Peyer's patch (tissue), 4 donors: ENCODE data around the gene CIB4. TPM values are rescaled to one million over a fixed set of nuclear protein-coding genes. Genes with fewer than 3 reads are reported as not detected.

Experiments used
- DNase-seq, 3 donors: peaks; one replicate each; pipeline ENCODE4 v3.0.0-alpha.2; 2017 to 2019
- H3K27ac ChIP-seq, 4 donors: fragments of 200-600 bp; sonication (generic); one replicate each; pipeline ENCODE4 v1.5.1; 2016 to 2019
- H3K27me3 ChIP-seq, 2 donors: fragments of 200-600 bp; sonication (generic); one replicate each; pipeline ENCODE4 v1.5.1; 2019
- H3K36me3 ChIP-seq, 3 donors: fragments of 200-600 bp; sonication (generic); one replicate each; pipeline ENCODE4 v1.5.1; 2016 to 2019
- H3K4me1 ChIP-seq, 4 donors: fragments of 200-600 bp; sonication (generic); one replicate each; pipeline ENCODE4 v1.5.1; 2016 to 2019
- H3K4me3 ChIP-seq, 4 donors: fragments of 200-600 bp; sonication (generic); 1 replicate in 3 of 4; 2 replicates in 1 of 4; pipeline ENCODE4 v1.5.1; 2016 to 2019; ENCODE audit warnings: mild to moderate bottlenecking in 1 of 4
- H3K9me3 ChIP-seq, 4 donors: fragments of 200-600 bp; sonication (generic); one replicate each; pipeline ENCODE4 v1.5.1; 2016 to 2019; ENCODE audit warnings: mild to moderate bottlenecking in 1 of 4
- POLR2A ChIP-seq, 2 donors: fragments of 450-650 bp; IDR thresholded peaks; one replicate each; pipeline ENCODE4 v1.5.1; 2017; ENCODE audit warnings: antibody characterized with exemption in 2 of 2, mild to moderate bottlenecking in 2 of 2, moderate library complexity in 2 of 2
- total RNA-seq, 4 donors: library from RNA; depleted of rRNA; stranded (reverse); fragments of >200 nt; gene quantifications; one replicate each; pipeline ENCODE4 v1.1.0, GENCODE V29; 2016
- TF ChIP-seq, protein P1 (sequence below), 6 experiments: fragments of 450-650 bp in 4 of 6; fragments of 200-600 bp in 2 of 6; sonication (generic) in 1 of 6; IDR thresholded peaks; one replicate each; pipeline ENCODE4 v1.5.1; 2017 to 2019; ENCODE audit warnings: antibody characterized with exemption in 6 of 6, mild to moderate bottlenecking in 3 of 6, moderate library complexity in 1 of 6

Gene CIB4
- total RNA-seq, 4 donors from 2014 or later, result not detected

DNA sequence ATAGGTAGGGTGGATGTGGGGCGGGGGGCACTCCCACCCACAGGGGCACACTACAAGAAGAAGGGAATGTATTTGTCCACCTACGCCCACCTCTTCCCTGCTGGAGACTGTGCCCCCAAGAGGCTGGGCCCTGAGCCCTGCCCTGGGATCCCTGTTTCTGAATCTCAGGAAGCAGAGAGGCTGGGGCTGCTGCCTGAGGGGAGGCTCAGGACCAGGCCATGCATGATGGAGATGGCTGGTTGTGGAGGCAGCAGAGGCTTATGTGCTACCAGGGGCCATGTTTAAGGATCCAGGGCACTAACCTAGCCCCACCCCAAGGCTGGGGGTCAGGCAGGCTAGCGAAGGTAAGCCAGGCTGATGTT lies 82.1 kb downstream of the CIB4 start:
- Histone ChIP-seq H3K36me3 (no peaks in the 10 kb centered on the region), H3K4me3 (no peak overlapping the region), H3K4me1 (peaks cover 0 to 15% (median 4%) of the 10 kb centered on the region in 4 donors), H3K27ac (no peak overlapping the region), H3K27me3 (peaks cover 0 to 21% of the 10 kb centered on the region in 2 donors), H3K9me3 (no peaks in the 10 kb centered on the region)
- no peak for TF ChIP-seq POLR2A (IDR thresholded peaks at IDR 0.05)
- TF ChIP-seq, protein P1, sequence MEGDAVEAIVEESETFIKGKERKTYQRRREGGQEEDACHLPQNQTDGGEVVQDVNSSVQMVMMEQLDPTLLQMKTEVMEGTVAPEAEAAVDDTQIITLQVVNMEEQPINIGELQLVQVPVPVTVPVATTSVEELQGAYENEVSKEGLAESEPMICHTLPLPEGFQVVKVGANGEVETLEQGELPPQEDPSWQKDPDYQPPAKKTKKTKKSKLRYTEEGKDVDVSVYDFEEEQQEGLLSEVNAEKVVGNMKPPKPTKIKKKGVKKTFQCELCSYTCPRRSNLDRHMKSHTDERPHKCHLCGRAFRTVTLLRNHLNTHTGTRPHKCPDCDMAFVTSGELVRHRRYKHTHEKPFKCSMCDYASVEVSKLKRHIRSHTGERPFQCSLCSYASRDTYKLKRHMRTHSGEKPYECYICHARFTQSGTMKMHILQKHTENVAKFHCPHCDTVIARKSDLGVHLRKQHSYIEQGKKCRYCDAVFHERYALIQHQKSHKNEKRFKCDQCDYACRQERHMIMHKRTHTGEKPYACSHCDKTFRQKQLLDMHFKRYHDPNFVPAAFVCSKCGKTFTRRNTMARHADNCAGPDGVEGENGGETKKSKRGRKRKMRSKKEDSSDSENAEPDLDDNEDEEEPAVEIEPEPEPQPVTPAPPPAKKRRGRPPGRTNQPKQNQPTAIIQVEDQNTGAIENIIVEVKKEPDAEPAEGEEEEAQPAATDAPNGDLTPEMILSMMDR (IDR thresholded peaks at IDR 0.05), result no peak
- no peak for DNase-seq

DNA sequence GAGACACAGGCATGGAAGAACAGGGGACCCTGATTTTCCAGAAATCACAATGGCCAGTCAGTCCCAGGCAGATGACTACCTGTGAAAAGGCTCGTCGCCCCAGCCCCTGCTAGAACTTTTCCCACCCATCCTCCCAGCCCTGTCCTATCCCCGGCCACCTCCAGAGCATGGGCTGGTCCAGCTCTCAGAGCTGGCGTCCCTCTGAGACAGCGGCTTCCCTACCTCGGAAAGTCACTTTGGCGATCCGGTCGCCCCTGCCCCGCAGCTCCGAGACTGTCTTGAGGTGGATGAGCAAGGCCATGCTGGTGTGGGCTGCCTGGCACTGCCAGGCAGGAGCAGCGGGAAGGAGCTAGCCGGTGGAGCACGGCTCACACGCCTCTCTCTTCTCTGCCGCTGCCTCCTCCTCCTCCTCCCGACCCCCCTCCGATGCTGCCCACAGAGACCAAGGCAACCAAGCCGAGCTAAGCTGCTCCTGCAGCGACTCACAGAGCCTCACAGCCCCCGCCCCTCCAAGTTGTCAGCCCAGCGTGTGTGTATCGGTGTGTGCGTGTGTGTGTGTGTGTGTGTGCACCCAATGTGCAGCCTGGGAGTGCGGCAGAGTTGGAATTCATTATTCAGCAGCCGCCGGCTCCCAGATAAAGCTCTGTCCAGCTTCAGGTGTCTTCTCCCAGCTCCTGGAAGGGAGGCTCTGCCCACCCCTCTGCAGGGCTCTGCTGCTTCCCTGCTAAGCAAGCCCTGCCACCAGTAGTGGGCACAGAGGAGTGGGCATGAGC lies 82.7 kb downstream of the CIB4 start:
- Histone ChIP-seq H3K4me1 (peaks cover 0 to 15% (median 4%) of the 10 kb centered on the region in 4 donors), H3K4me3 (no peak overlapping the region), H3K27ac (no peak overlapping the region), H3K36me3 (no peaks in the 10 kb centered on the region), H3K27me3 (peaks cover 0 to 21% of the 10 kb centered on the region in 2 donors), H3K9me3 (no peaks in the 10 kb centered on the region)
- DNase-seq, result peak in 1 of 3 donors; percentile 37
- TF ChIP-seq, protein P1 (IDR thresholded peaks at IDR 0.05), result no peak
- no peak for TF ChIP-seq POLR2A (IDR thresholded peaks at IDR 0.05)

DNA sequence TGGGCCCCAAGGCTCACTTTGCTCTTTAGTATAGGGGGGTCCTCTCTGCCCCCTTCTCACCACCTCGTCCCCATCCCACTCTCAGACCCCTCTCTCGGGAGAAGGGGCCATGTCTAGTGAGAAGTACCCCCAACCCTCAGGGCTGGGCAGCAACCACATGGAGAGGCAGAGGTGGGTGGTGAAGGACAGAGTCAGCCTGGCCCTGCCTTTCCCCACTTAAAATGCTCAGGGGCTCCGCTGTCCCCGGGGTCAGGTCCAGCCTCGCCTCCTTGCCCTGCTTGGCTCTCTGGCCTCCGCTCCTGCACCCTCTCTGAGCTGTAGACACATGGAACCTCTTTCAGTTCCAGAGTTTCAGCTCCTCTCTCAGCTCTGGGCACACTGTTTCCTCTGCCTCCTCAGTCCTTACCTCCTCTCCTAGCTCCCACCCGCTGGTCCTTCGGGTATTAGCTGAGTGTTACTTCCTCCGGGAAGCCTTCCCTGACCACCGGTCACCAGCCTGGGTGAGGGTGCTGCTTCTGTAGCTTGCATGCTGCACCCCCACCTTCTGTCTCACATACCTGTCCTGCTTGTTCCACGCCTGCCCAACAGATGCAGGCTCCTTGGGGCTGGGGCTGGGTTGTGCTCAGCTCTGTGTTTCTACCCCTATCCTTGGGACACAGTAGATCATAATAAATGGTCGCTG lies 83.8 kb downstream of the CIB4 start:
- Histone ChIP-seq H3K4me3 (no peak overlapping the region), H3K9me3 (no peaks in the 10 kb centered on the region), H3K4me1 (peaks cover 0 to 5% (median 2%) of the 10 kb centered on the region in 4 donors), H3K36me3 (no peaks in the 10 kb centered on the region), H3K27me3 (peaks cover 0 to 15% of the 10 kb centered on the region in 2 donors), H3K27ac (no peak overlapping the region)
- DNase-seq, result no peak
- TF ChIP-seq, protein P1 (IDR thresholded peaks at IDR 0.05), result no peak
- TF ChIP-seq POLR2A (IDR thresholded peaks at IDR 0.05), result no peak

DNA sequence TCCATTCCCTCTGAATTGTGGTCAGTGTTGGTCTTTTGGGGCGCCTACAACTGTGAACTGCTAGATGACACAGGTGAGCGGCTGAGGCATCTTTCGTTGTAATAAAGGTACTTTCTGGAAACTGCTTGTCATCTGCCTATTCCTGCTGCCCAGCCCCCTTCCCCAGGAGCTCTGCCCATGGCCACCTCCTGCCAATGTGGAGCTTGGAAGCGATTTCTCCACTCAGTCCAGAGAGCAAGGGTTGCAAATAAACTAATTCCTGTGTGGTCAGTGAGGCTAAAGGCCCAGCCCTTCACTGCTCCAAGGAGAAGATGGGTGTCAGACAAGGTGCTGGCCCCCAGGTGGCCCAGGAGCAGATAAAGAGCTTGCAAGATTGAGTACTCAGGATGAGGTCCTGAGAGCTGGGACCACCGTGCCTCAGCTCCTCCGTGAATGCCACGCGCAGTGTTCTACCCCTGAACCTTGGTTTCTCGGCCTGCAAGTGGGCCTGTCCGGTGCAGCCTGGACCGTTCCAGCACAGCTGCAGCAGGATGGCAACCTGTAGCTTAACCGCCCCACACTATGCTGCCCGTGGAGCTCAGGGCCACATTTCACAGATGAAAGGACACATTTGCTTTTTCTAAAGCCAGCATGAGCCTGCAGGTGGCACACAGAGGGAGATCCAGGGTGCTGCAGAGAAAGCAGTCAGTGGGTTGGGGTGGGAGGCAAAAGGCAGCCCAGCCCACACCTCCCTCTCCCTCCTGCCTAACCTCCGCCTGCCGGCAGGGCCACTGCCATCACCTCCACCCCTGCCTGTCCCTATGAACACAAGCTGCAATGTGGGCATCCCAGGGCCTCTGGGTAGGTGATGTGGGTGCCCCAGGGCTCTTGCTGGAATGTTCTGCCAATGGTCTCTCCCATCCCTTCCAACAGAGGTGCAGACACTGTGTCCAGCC lies 84.6 kb downstream of the CIB4 start:
- peak in 1 of 3 donors; percentile 44 for DNase-seq
- Histone ChIP-seq H3K36me3 (no peaks in the 10 kb centered on the region), H3K27ac (no peak overlapping the region), H3K4me3 (no peak overlapping the region), H3K4me1 (no peaks in the 10 kb centered on the region), H3K9me3 (no peaks in the 10 kb centered on the region), H3K27me3 (peaks cover 0 to 10% of the 10 kb centered on the region in 2 donors)
- TF ChIP-seq POLR2A (IDR thresholded peaks at IDR 0.05), result no peak
- TF ChIP-seq, protein P1 (IDR thresholded peaks at IDR 0.05), result no peak
